ENCODE measurements around the gene USP17L11.
"Not testable (repeated sequence)": the region's sequence is repeated elsewhere in the genome, so short reads cannot be mapped to it uniquely, and the experiment has no call there.

USP17L11 gene

GRCh38 chr4:9215105-9215504 is at the start of gene USP17L11:
USP17L11 (plus strand) TSS chr4:9215405; CDS start chr4:9215405, 0 bp downstream.
- DNase-seq: not testable (repeated sequence)

- DNase-seq: not testable (repeated sequence)
Observed at GRCh38 chr4:9165990-9166389, 49.2 kb upstream of the USP17L11 start.

- DNase-seq: not testable (repeated sequence)
Observed at GRCh38 chr4:9169791-9170459, 45.3 kb upstream of the USP17L11 start, which contains the start of gene FAM90A26. FAM90A26 (plus strand) TSS chr4:9170409; CDS start chr4:9173173, 2,764 bp downstream.

- DNase-seq: not testable (repeated sequence)
Observed at GRCh38 chr4:9210357-9210756, 4.8 kb upstream of the USP17L11 start, which contains the start of gene USP17L10. USP17L10 (plus strand) TSS chr4:9210657; CDS start chr4:9210657, 0 bp downstream.

GRCh38 chr4:9214701-9215100 is 504 bp upstream of the USP17L11 start:
- not testable (repeated sequence) for DNase-seq

- DNase-seq: not testable (repeated sequence)
Observed at GRCh38 chr4:9219852-9220251, 4.6 kb downstream of the USP17L11 start, which contains the start of gene USP17L12. USP17L12 (plus strand) TSS chr4:9220152; CDS start chr4:9220152, 0 bp downstream.

GRCh38 chr4:9224596-9224995 is 9.4 kb downstream of the USP17L11 start, which contains the start of gene USP17L13:
USP17L13 (plus strand) TSS chr4:9224896; CDS start chr4:9224896, 0 bp downstream.
- not testable (repeated sequence) for DNase-seq

GRCh38 chr4:9230249-9230648 is 15.0 kb downstream of the USP17L11 start:
- DNase-seq: not testable (repeated sequence)

- DNase-seq: not testable (repeated sequence)
Observed at GRCh38 chr4:9234085-9234484, 18.9 kb downstream of the USP17L11 start, which contains the start of gene USP17L15. USP17L15 (plus strand) TSS chr4:9234385; CDS start chr4:9234385, 0 bp downstream.

GRCh38 chr4:9238461-9238860 is 23.3 kb downstream of the USP17L11 start:
- not testable (repeated sequence) for DNase-seq

- not testable (repeated sequence) for DNase-seq
Observed at GRCh38 chr4:9243579-9243978, 28.4 kb downstream of the USP17L11 start, which contains the start of gene USP17L17. USP17L17 (plus strand) TSS chr4:9243879; CDS start chr4:9243879, 0 bp downstream.

GRCh38 chr4:9247953-9248680 is 32.9 kb downstream of the USP17L11 start, which contains the start of gene USP17L18:
USP17L18 (plus strand) TSS chr4:9248630; CDS start chr4:9248630, 0 bp downstream.
- not testable (repeated sequence) for DNase-seq

GRCh38 chr4:9253078-9253477 is 37.9 kb downstream of the USP17L11 start, which contains the start of gene USP17L19:
USP17L19 (plus strand) TSS chr4:9253378; CDS start chr4:9253378, 0 bp downstream.
- DNase-seq: not testable (repeated sequence)

GRCh38 chr4:9257824-9258223 is 42.6 kb downstream of the USP17L11 start, which contains the start of gene USP17L20:
USP17L20 (plus strand) TSS chr4:9258124; CDS start chr4:9258124, 0 bp downstream.
- not testable (repeated sequence) for DNase-seq

GRCh38 chr4:9262572-9262971 is 47.4 kb downstream of the USP17L11 start, which contains the start of gene USP17L21:
USP17L21 (plus strand) TSS chr4:9262872; CDS start chr4:9262872, 0 bp downstream.
- not testable (repeated sequence) for DNase-seq

Measured in MV-4-11 (cell line).